Midbrain (tissue), 1 donor: ENCODE results near the gene ENAM.
A peak's percentile ranks its signal among the peaks of the same experiment; 100 is the strongest.
"Not testable (repeated sequence)": the region's sequence is repeated elsewhere in the genome, so short reads cannot be mapped to it uniquely, and the experiment has no call there.

Source experiments
- DNase-seq: peaks from one replicate; lab custom pipeline; 2025; lab: John Stamatoyannopoulos, UW

Gene ENAM

GRCh38 chr4:70629469-70630090, 1.0 kb downstream of the ENAM start:
- no peak for DNase-seq

- no peak for DNase-seq
Measured at GRCh38 chr4:70630162-70630561, 1.6 kb downstream of the ENAM start.

- no peak for DNase-seq
Measured at GRCh38 chr4:70632028-70632427, 3.5 kb downstream of the ENAM start.

GRCh38 chr4:70634482-70634881, 5.9 kb downstream of the ENAM start:
- DNase-seq, result no peak

GRCh38 chr4:70637239-70637913, 8.8 kb downstream of the ENAM start:
- DNase-seq, result no peak

GRCh38 chr4:70640192-70640591, 11.6 kb downstream of the ENAM start:
- DNase-seq, result no peak

GRCh38 chr4:70650741-70651140, 22.2 kb downstream of the ENAM start:
- DNase-seq, result not testable (repeated sequence)

- DNase-seq, result peak; percentile 19
Measured at GRCh38 chr4:70651864-70652506, 23.4 kb downstream of the ENAM start.

GRCh38 chr4:70654605-70655011, 26.1 kb downstream of the ENAM start:
- no peak for DNase-seq

- DNase-seq, result no peak
Measured at GRCh38 chr4:70657326-70657725, 28.8 kb downstream of the ENAM start.

GRCh38 chr4:70658418-70658817, 29.9 kb downstream of the ENAM start:
- DNase-seq, result no peak

- DNase-seq, result no peak
Measured at GRCh38 chr4:70660106-70660505, 31.6 kb downstream of the ENAM start.

GRCh38 chr4:70661309-70661922, 32.9 kb downstream of the ENAM start:
- DNase-seq, result not testable (repeated sequence)

GRCh38 chr4:70666369-70666768, 37.8 kb downstream of the ENAM start, which contains the start of gene JCHAIN:
Gene JCHAIN, minus strand, starts transcription at chr4:70666508. Its CDS starts 18 bp downstream, at chr4:70666490.
- no peak for DNase-seq

GRCh38 chr4:70667740-70668535, 39.4 kb downstream of the ENAM start:
- no peak for DNase-seq

GRCh38 chr4:70670332-70671014, 41.9 kb downstream of the ENAM start:
- DNase-seq, result no peak

GRCh38 chr4:70671091-70671490, 42.5 kb downstream of the ENAM start:
- DNase-seq, result no peak

GRCh38 chr4:70674191-70674590, 45.6 kb downstream of the ENAM start:
- no peak for DNase-seq

GRCh38 chr4:70674731-70675130, 46.2 kb downstream of the ENAM start:
- DNase-seq, result no peak

- no peak for DNase-seq
Measured at GRCh38 chr4:70676554-70677090, 48.1 kb downstream of the ENAM start.

- no peak for DNase-seq
Measured at GRCh38 chr4:70678383-70678999, 49.9 kb downstream of the ENAM start.
